ENCODE results near the gene DUSP22. TPM values are rescaled to one million over a fixed set of nuclear protein-coding genes. Genes with fewer than 3 reads are reported as not detected.

The DUSP22 gene
- total and polyA plus RNA-seq, 2 of the 8 experiments (the other 6 are each of a cell fraction or from before 2014, with no cell fraction given): 15.5 to 32.4 TPM

- TF ChIP-seq SIN3A (conservative IDR thresholded peaks at IDR 0.05 in 1 of 2, IDR thresholded peaks at IDR 0.05 in 1 of 2; ENCODE audit: low read depth in 1 of 2, low read length in 2 of 2): no peak
- TF ChIP-seq E2F6 (IDR thresholded peaks at IDR 0.05): peak; percentile 93
- TF ChIP-seq, protein P1, sequence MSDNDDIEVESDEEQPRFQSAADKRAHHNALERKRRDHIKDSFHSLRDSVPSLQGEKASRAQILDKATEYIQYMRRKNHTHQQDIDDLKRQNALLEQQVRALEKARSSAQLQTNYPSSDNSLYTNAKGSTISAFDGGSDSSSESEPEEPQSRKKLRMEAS (IDR thresholded peaks at IDR 0.05): peak; percentile 92
- no peak for TF ChIP-seq CEBPB (IDR thresholded peaks at IDR 0.05; ENCODE audit: low read depth, low read length)
- TF ChIP-seq EZH2 (IDR thresholded peaks at IDR 0.05; ENCODE audit: low read depth, low read length, severe bottlenecking): peak; percentile 89
- TF ChIP-seq CTBP2 (IDR thresholded peaks at IDR 0.05; ENCODE audit: borderline replicate concordance, insufficient read depth, insufficient read length, low read length): peak; percentile 72
- peak; percentile 40; the same call in 1 of the 2 replicates for TF ChIP-seq PHF8 (conservative IDR thresholded peaks at IDR 0.05; ENCODE audit: low read depth, low read length)
- peak; percentile 86 for TF ChIP-seq KDM4A (IDR thresholded peaks at IDR 0.05; ENCODE audit: low read depth, low read length, severe bottlenecking)
These were observed 100.4 kb downstream of the DUSP22 start (continued) for GRCh38 chr6:392441-393390.
